Measurements from ENCODE around the gene GSTO2.

Gene GSTO2

DNA sequence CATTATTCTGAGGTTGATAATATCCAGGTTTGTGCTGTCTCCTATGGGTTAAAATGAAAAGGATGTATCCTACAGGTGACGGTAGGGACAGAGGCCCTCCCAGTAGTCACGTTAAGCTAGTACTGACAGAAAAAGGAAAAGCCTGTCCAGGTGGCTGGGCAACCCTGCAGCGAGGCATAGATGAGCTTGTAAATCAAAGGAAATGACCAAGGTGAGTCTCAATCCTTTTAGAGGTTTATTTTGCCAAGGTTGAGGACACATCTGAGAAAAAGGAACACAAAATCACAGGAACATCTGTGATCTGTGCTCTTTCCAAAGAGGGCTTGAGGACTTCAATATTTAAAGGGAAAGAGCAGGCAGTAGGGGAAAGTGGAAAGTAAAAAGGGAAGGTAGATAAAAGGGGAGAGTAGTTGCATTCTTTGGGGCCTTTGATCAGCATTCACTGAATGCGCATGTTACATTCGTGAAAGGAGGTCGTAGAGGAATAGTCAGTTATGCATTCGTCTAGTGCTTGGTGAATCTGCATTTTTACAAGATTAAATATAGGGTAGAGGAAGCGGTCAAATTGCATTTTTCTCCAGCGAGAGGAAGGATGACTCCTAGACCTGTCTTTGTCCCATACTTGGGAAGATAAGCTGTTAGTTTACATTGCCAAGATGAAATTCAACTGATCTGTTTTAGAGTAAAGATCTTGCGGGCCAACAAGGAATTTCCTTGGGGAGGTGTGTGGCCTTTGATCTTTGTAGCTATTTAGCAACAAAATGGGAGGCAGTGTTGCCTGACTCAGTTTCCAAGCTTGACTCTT, 15.2 kb upstream of the GSTO2 start:
- no peak for DNase-seq (ENCODE audit: low read depth in 2 of 2)

DNA sequence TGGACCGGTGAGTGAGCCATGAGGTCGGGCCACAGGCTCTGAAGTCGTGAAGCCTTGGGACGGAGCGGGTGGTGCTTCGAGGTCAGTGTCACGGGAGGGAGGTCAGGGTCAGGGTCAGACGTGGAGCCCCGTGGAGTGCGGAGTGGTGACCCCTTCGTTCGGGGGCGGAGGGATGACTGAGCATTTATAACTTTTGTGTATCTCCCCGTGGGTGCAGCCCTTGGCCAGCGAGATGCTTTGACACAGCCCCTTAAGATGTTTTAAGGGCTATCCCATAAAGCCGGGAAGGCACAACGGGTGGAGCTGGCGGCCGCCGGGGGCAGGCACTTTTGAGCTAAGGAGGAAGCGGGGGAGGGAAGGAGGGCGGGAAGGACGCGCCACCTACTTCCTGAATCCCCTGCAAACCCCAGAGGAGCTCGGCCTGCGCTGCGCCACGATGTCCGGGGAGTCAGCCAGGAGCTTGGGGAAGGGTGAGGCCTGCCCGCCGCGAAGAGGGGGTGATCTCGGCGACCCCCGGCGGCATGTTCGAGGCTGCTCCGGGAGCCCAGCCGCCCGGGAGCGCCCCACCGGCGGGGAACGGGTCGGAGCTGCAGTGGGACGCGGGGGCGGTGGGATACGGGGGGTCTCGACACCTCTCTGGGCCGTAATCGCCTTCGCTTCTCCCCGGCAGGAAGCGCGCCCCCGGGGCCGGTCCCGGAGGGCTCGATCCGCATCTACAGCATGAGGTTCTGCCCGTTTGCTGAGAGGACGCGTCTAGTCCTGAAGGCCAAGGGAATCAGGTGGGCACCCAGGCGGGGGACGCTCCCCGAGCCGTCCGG, 14.3 kb upstream of the GSTO2 start, which contains the start of gene GSTO1:
Gene GSTO1, plus strand, starts transcription at position 400 of the 818 bp plus-strand sequence. Its CDS starts 37 bp downstream, at position 437.
- no peak for DNase-seq (ENCODE audit: low read depth in 2 of 2)

DNA sequence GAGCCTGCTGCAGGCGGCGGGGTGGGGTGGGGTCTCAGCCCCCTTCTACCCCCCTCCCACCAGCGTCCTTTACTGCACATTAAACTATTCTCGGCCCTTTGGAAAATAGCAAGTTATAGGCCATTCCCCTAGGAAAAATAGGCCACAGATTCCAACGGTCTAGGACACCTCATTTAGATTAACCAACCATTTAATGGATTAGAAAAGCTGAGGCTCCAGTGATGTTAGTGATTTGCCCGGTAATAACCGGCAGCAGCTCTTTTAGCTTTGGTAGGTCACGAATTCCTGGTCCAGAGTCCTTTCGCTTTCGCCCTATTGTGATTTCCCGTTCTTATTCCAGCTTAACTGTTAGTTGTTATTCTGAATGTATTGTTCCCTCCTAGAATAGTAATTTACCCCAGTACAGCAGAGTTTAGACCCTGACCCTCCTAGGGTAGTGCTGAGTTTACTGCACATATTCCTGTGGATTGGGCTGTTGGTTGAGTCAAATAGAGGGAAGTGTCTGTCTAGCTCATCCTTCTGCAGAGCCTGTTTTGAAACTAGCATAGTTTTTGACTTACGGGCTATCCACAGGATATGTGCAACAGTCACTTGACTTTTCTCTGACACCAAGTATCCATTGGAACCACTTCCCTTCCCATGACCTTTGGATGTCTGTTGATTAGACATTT, 13.5 kb upstream of the GSTO2 start:
- no peak for DNase-seq (ENCODE audit: low read depth in 2 of 2)

DNA sequence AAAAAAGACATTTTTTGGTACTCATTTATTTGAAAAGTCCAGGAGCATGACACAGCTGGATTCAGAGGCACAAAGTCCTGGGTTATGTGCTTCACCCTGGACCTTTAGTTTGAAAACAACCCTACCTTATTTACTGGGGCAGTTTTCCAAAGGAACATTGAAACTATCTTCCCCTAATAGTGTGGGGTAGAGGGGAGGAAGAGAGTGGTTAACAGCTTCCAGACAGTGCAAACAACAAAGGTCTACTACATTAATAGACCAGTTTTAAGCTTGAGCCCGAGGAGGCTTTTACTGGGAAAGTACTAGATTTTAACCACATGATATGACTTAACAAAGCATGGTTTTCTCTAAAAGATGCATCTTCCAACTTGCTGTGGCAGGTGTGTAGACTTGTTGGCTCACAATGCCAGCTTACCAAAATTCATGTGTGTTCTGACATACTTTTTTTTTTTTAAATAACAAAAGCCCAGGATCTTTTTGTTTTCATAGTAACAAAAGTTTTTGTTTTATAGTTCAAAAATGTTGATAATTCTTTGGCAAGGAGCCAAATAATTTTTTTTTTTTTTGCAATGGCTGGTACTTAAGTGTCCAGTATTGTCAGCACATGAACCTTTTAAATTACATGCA, 12.5 kb upstream of the GSTO2 start:
- DNase-seq (ENCODE audit: low read depth in 2 of 2): no peak

DNA sequence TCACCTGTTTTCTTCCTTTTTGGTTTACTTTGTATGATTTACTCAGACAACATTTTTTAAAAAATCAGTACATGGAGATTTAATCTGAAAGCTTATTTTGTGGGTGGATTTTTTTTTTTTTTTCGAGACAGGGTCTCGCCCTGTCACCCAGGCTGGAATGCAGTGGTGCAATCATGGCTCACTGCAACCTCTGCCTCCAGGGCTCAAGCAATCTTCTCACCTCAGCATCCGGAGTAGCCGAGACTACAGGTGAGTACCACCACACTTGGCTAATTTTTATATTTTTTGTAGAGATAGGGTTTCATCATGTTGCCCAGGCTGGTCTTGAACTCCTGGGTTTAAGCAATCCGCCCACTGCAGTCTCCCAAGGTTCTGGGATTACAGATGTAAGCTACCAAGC, 11.7 kb upstream of the GSTO2 start:
- no peak for DNase-seq (ENCODE audit: low read depth in 2 of 2)

DNA sequence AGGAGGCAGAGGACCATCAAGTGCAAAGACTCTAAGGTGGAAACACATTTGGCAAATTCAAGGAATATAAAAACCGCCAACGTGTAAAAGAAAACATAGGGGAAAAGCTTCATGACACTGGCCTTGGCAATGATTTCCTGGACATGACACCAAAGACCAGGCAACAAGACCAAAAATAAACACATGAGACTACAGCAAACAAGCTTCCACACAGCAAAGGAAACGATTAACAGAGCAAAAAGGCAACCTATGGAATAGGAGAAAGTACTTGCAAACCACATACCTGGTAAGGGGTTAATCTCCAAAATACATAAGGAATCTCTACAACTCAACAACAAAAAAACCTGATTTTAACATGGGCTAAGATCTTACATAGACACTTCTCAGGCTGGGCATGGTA, 10.8 kb upstream of the GSTO2 start:
- DNase-seq (ENCODE audit: low read depth in 2 of 2): no peak

DNA sequence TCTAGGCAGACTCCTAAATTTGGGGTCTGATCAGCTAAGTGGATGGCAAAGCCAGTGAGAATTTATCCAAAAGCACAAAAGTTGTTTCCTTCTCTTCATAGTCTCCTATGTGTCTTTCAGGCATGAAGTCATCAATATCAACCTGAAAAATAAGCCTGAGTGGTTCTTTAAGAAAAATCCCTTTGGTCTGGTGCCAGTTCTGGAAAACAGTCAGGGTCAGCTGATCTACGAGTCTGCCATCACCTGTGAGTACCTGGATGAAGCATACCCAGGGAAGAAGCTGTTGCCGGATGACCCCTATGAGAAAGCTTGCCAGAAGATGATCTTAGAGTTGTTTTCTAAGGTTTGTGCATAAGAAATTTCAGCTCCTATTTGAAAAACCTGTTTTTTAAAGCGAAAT, 9.5 kb upstream of the GSTO2 start:
- DNase-seq (ENCODE audit: low read depth in 2 of 2): no peak

DNA sequence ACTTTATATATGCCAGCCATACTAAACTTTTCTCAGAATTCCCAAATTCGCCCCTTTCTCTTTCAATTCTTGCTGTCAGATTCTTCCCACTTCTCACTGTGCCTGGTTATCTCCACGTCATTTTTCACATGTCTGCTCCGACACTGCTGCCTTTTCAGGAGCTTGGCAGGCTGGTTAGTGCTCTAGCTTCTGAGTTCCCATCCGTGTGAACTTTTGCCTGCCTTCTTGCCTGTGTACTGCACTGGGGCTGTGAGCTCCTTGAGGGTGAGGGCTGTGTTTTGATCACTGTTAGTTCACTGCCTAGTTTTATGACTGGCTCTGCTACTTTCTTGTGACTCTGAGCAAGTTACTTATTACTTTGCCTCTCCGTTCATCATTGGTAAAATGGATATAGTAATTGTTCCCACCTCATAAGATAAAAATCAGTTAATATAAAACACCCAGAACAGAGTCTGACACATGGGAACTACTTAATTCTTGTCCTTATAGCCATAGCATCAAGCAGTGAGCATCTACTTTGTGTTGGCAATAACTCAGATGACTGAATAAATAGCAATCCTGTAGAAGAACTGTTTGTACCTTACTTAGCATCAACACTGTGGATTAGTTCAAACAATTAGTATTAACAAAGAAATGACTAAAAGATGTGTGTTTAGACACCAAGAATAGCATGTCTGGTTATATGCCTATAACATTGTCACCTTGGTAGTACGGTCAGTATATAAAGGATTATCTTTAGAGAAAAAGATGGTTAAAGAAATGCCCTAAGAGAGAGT, 8.8 kb upstream of the GSTO2 start:
- no peak for DNase-seq (ENCODE audit: low read depth in 2 of 2)

DNA sequence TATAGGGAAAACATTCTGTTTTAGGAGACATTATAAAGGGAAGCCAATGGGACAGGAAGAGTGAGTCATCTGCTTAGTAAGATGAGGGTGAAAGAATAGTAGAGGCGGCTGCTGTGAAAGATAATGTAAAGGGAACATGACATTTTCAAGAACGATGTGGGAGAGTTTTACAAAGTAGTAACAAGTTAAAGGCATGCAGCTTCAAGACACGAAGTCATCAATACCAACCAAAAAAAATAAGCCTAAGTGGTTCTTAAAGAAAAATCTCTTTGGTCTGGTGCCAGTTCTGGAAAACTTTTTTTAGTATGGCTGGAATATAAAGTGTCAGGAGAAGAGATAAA, 8.2 kb upstream of the GSTO2 start:
- DNase-seq (ENCODE audit: low read depth in 2 of 2): no peak

DNA sequence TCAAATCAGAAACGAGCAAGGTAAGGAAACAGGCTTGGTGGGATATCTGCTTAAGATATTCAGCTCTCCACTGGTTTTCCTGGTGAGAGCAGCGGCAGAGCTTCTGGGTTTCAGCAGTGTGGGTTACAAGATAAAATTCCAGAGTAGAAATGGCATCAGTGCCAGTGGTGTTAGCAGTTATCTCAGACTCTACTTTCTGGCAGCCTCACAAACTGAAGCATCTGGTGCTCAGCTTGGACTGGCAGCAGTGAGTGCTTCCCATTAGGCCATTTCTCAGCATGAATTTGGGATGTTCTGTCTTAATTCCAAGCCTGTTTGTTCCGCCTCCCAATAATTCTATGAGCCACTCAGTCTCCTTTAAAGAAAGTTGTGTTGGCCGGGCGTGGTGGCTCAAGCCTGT, 6.9 kb upstream of the GSTO2 start:
- DNase-seq (ENCODE audit: low read depth in 2 of 2): no peak

DNA sequence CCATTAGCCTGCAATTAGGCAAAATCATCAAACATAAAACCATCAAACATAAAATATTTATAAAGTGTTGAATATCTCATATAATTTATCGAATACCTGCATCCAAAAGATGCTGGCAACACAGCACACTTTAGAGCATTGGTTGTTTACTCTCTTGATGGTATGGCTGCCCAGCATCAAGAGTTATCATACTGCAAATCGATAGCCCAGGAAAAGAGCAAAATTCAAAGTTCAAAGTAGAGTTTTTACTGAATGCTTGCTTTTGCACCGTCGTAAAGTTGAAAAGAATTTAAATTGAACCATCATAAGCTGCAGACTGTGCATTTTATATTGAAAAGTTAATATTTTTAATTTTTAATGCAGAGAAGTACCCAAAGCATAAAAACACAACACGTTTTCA, 4.2 kb upstream of the GSTO2 start:
- no peak for DNase-seq (ENCODE audit: low read depth in 2 of 2)

DNA sequence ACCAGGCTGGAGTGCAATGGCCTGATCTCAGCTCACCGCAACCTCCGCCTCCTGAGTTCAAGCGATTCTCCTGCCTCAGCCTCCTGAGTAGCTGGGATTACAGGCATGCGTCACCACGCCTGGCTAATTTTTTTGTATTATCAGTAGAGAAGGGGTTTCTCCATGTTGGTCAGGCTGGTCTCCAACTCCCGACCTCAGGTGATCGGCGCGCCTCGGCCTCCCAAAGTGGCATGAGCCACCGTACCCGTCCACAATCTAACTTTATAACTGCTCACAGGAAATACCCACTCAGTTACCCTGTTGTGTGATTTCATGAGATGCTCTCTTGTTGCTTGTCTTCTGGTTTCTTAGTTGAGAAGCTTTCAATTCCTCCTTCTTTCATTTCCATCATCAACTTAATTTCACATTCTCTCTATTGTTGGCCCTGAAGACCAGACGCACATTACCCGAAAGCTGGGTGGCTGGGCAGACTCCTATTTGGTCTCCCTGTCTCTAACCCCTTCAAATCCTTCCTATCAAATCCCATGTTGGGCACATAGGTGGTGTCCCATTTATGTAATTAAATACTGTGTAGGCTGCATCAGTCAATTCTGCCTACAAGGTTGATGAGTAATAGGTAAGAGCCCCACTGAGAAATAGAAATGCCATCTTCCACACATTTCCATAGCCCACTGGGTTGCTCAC, 1.1 kb upstream of the GSTO2 start:
- DNase-seq (ENCODE audit: low read depth in 2 of 2): no peak

DNA sequence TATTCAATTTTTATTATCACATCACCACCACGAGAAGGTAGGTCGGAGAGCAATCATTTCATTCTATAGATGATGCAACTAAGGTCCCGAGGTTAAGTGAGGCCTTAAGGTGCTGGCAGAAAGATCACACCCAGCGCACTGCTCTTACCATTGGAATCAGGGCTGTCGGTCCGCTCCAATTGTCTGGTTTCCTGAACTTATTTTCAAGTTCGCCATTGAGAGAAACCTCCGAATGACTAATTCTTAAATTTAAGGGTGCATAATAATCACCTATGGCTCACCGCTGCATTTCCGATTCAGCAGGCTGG, 625 bp upstream of the GSTO2 start:
- no peak for DNase-seq (ENCODE audit: low read depth in 2 of 2)

DNA sequence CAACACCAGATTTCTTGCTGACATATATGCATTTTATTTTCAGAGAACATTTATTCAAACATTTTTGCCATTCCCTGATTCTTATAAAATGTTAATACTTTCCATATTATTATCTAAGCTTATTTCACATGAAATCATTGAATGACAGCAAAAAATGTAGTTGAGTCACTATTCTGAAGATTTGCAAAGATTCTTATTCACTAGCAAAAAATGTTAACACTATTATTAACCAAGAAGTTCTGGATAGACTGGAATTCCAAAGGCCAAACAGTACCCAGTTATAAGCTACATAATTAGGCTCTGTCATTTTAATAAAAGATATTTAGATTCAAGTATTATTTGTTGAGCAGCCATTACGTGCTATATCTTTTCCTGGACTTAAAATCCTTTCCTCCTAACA, 4.3 kb downstream of the GSTO2 start:
- DNase-seq (ENCODE audit: low read depth in 2 of 2): no peak

DNA sequence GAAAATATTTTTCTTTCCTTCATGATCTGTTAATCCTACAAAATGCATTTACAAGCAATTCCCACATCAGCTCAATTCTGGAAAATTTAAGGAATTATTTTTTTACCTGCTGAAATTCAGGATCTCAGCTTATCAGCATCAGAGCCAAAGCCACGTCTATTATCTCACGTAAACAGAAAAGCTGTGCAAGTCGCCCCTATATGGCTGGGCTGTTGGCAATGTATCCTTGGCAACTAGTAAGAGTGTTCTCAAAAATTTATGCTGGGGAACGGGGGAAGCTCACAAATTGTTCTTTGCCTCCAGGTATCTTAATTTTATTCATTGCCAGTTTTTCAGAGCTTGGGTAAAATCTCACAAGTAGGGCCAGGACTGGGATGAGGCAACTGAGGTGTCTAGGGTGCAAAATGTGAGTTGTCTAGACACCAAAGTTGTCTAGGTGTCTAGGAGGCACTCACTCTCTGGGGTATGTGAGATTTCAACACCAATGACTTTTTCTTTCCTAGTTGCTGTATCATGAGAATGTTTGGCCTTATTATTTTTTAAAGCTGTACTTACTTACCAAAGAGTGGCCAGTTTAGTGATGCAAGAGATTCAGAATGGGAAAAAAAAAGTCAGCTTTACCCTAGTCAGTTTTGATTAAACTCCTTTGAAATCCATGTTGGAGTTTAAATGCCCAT, 5.1 kb downstream of the GSTO2 start:
- no peak for DNase-seq (ENCODE audit: low read depth in 2 of 2)

DNA sequence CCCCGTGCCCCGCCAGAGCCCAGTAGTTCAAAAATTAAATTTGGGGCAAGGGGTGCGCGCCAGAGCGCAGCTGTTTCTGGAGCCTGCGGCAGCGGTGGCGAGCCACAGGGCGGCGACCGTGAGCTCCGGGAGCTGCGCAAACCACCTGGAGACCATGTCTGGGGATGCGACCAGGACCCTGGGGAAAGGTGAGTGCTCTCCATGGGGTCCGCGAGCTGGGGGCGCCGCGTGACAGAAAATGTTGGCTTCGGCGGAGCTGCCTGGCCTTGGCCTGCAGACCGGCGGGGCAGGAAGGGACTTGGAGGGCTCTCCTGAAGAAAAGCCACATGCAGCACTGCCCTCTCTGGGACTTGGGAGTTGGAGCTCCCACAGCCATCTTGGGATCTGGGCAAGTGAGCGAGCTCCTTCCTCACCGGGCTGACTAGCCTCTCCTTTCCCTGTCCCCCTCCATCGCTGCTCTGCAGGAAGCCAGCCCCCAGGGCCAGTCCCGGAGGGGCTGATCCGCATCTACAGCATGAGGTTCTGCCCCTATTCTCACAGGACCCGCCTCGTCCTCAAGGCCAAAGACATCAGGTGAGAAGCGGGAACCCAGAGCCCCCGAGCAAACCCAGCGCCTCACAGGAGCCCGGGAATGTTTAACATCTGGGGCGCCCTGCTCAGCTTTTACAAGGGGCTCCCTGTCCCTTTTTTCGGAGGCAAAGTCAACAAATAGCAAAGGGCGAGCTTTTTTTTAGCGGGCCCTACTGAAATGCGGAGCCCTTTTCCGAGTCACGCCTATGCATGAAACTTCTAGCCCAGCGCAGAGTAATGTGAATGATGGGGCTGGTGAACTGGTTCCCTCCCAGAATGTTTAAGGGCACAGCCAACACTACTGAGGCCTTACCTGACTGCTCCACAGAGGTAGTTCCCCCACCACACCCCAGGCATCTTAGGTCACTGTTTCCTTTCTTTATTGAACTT, 6.1 kb downstream of the GSTO2 start:
- DNase-seq (ENCODE audit: low read depth in 2 of 2): no peak

DNA sequence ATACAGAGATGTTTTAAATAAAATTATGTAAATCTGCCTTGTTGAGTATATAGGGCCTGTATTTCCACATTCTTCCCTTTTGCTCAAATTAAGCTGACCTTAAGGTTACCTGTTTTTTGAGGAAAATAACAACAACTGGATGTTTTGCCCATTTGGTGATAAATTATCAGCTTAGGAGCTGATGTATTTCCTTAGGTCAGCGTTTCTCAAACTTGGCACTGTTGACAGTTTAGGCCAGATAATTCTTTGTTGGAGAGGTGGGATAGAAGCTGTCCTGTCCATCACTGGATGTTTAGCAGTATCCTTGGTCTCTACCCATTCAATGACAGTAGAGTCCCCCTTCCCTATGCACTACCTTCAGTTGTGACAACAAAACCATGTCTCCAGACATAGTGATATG, 7.2 kb downstream of the GSTO2 start:
- no peak for DNase-seq (ENCODE audit: low read depth in 2 of 2)

DNA sequence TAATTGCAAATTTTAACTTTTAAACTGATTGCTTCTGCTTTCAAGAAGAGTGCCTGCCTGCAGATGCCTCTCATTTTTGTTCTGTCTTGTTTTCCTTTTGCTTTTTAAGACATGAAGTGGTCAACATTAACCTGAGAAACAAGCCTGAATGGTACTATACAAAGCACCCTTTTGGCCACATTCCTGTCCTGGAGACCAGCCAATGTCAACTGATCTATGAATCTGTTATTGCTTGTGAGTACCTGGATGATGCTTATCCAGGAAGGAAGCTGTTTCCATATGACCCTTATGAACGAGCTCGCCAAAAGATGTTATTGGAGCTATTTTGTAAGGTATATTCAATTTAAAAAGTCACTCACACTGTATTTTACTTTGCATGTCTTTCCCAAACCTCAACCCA, 8.8 kb downstream of the GSTO2 start:
- DNase-seq (ENCODE audit: low read depth in 2 of 2): no peak

DNA sequence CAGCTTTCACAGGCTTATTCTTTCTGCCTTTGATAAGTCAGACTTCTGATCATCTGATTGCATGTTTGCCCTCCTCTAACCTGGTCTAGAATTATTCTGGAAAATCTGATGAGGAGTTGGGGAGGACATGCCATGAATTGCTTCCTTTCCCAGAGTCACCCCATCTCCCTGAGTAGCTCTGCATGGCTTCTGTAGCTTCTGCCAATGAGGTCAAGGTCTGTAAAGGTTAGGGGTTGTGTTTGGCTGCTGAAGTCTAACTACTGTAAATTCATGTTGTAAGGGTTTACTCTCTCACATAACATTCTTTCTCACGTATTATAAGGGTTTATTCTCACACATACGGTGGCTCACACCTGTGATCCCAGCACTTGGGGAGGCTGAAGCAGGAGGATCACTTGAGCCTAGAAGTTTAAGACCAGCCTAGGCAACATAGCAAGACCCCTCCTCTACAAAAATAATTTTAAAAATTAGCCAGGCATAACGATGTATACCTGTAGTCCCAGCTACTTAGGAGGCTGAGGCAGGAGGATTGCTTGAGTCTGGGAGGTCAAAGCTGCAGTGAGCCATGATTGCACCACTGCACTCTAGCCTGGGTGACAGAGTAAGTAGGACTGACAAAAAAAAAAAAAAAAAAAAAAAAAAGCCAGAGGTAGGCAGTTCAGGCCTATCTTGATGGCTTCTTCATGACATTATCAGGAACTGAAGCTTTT, 10.7 kb downstream of the GSTO2 start:
- no peak for DNase-seq (ENCODE audit: low read depth in 2 of 2)

Measured in fibroblast of skin of left quadriceps (primary cell).